Neural cell (in vitro differentiated cells): ENCODE data around the gene SYT1. TPM values are rescaled to one million over a fixed set of nuclear protein-coding genes. Genes with fewer than 3 reads are reported as not detected.

Experiments
- H2AFZ ChIP-seq: fragments of 200-600, 300-800 bp; sonication (generic), shearing (Covaris generic); 2 replicates; pipeline ENCODE4 v1.6.0; 2014; ENCODE audit warnings: low read depth, mild to moderate bottlenecking, antibody characterized with exemption, low read length, moderate library complexity
- H3F3A ChIP-seq: fragments of 200-600 bp; shearing (Covaris generic); 2 replicates; pipeline ENCODE4 v1.6.1; 2016; ENCODE audit warnings: mild to moderate bottlenecking, moderate library complexity, mixed read lengths, antibody characterized with exemption, low read length; ENCODE audit not compliant: insufficient read depth, poor library complexity, severe bottlenecking
- H3K27ac ChIP-seq: fragments of 200-600, 300-800 bp; sonication (generic), shearing (Covaris generic); 2 replicates; pipeline ENCODE4 v1.5.1; 2014; ENCODE audit warnings: mild to moderate bottlenecking, low read length, moderate library complexity
- H3K27me3 ChIP-seq: fragments of 300-800, 200-600 bp; sonication (generic), shearing (Covaris generic); 2 replicates; pipeline ENCODE4 v1.6.0; 2014; ENCODE audit warnings: mild to moderate bottlenecking, low read depth, low read length, moderate library complexity; ENCODE audit not compliant: insufficient read depth
- H3K36me3 ChIP-seq: fragments of 300-800, 200-600 bp; sonication (generic), shearing (Covaris generic); 2 replicates; pipeline ENCODE4 v1.5.1; 2014; ENCODE audit warnings: mild to moderate bottlenecking, antibody characterized with exemption, low read length, moderate library complexity; ENCODE audit not compliant: insufficient read depth
- H3K4me2 ChIP-seq: fragments of 300-800, 200-600 bp; sonication (generic), shearing (Covaris generic); 2 replicates; pipeline ENCODE4 v1.6.0; 2014; ENCODE audit warnings: mild to moderate bottlenecking, low read length
- H3K4me3 ChIP-seq: fragments of 300-800, 200-600 bp; sonication (generic), shearing (Covaris generic); 2 replicates; pipeline ENCODE4 v1.5.1; 2014; ENCODE audit warnings: mild to moderate bottlenecking, low read length, moderate library complexity
- H3K79me2 ChIP-seq: fragments of 200-600 bp; shearing (Covaris generic); replicated peaks from 2 replicates; pipeline ENCODE4 v1.6.0; 2014; ENCODE audit warnings: mild to moderate bottlenecking, low read length, moderate library complexity; ENCODE audit not compliant: insufficient read depth
- H3K9ac ChIP-seq: fragments of 300-800, 200-600 bp; sonication (generic), shearing (Covaris generic); 2 replicates; pipeline ENCODE4 v1.6.1; 2016; ENCODE audit warnings: mild to moderate bottlenecking, low read length, mixed read lengths
- H3K9me2 ChIP-seq: fragments of 200-600 bp; shearing (Covaris generic); 2 replicates; pipeline ENCODE4 v1.6.1; 2016; ENCODE audit warnings: mild to moderate bottlenecking, low read length, mixed read lengths; ENCODE audit not compliant: insufficient read depth
- H3K9me3 ChIP-seq: fragments of 200-600, 300-800 bp; sonication (generic), shearing (Covaris generic); 2 replicates; pipeline ENCODE4 v1.6.1; 2016; ENCODE audit warnings: mild to moderate bottlenecking, mixed run types, low read length, moderate library complexity, mixed read lengths
- H4K20me1 ChIP-seq: fragments of 200-600 bp; shearing (Covaris generic); 2 replicates; pipeline ENCODE4 v1.6.1; 2016; ENCODE audit warnings: mild to moderate bottlenecking, mixed run types; ENCODE audit not compliant: insufficient read depth
- EP300 ChIP-seq: fragments of 450-650 bp; conservative IDR thresholded peaks from 2 replicates; pipeline ENCODE4 v1.6.1; 2014; ENCODE audit warnings: antibody characterized with exemption, mild to moderate bottlenecking, moderate library complexity; ENCODE audit not compliant: poor library complexity, severe bottlenecking
- EZH2 ChIP-seq: fragments of 200-600, 300-800 bp; shearing (Covaris generic), sonication (generic); IDR thresholded peaks from 2 replicates; pipeline ENCODE4 v1.6.1; 2014; ENCODE audit warnings: antibody characterized with exemption, low read length, borderline replicate concordance, mild to moderate bottlenecking; ENCODE audit not compliant: insufficient read depth, poor library complexity, severe bottlenecking
- MXI1 ChIP-seq: fragments of 450-650 bp; conservative IDR thresholded peaks from 2 replicates; pipeline ENCODE4 v1.6.1; 2014; ENCODE audit warnings: antibody characterized with exemption, mild to moderate bottlenecking; ENCODE audit not compliant: poor library complexity, severe bottlenecking
- POLR2AphosphoS5 ChIP-seq: IDR thresholded peaks from 2 replicates; pipeline ENCODE4 v1.6.1; 2012
- RAD21 ChIP-seq: fragments of 450-650 bp; conservative IDR thresholded peaks from 2 replicates; pipeline ENCODE4 v1.6.1; 2014; ENCODE audit warnings: antibody characterized with exemption, mild to moderate bottlenecking, moderate library complexity
- SMC3 ChIP-seq: fragments of 450-650 bp; conservative IDR thresholded peaks from 2 replicates; pipeline ENCODE4 v1.6.1; 2014; ENCODE audit warnings: antibody characterized with exemption, mild to moderate bottlenecking, moderate library complexity; ENCODE audit not compliant: poor library complexity
- TAF1 ChIP-seq: IDR thresholded peaks from 2 replicates; pipeline ENCODE4 v1.6.1; 2012; ENCODE audit warnings: low read depth
- polyA plus RNA-seq: library from polyadenylated mRNA; depleted of rRNA; stranded (reverse); fragments of >200 nt; gene quantifications from 2 replicates; pipeline ENCODE4 v1.2.3, GENCODE V29; 2014
- TF ChIP-seq, protein P1 (sequence below): IDR thresholded peaks from 2 replicates; pipeline ENCODE4 v1.6.1; 2012; ENCODE audit warnings: borderline replicate concordance
- TF ChIP-seq, protein P2 (sequence below): fragments of 450-650 bp; IDR thresholded peaks from 2 replicates; pipeline ENCODE4 v1.5.1; 2014; ENCODE audit warnings: antibody characterized with exemption, mild to moderate bottlenecking, moderate library complexity; ENCODE audit not compliant: poor library complexity, severe bottlenecking

SYT1 gene
- polyA plus RNA-seq, 1 donor from 2014 or later: 103 TPM

DNA sequence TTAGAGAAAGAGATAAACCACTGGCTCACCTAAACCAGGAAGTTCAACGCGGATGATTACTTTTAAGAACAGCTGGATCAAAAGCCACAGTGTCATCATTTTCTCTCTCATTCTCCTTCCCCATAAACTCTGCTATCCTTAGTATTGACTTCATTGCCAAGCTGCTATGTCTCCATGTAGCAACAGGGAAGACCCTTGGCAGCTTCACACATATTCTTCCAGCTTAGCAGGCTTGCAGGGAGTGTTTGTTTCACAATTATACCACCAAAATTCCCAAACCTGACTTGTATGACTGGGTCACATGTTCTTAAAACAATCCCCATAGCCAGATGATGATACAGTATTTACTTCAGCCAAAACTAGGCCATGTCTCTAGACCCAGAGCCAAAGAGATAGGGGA is 590.7 kb downstream of the SYT1 start:
- Histone ChIP-seq H3K27ac (no peak overlapping the region), H3K4me3 (no peak overlapping the region), H3K9ac (no peak overlapping the region), H4K20me1 (no peaks in the 10 kb centered on the region), H3K36me3 (no peaks in the 10 kb centered on the region), H3K4me2 (no peak overlapping the region), H3K27me3 (no peaks in the 10 kb centered on the region), H2AFZ (no peak overlapping the region), H3F3A (no peaks in the 10 kb centered on the region), H3K79me2 (no peaks in the 10 kb centered on the region), H3K9me3 (no peaks in the 10 kb centered on the region), H3K9me2 (no peaks in the 10 kb centered on the region)
- TF ChIP-seq TAF1 (no peak), SMC3 (no peak), POLR2AphosphoS5 (no peak), EZH2 (no peak), EP300 (no peak), RAD21 (no peak), MXI1 (no peak)
- TF ChIP-seq, protein P1, sequence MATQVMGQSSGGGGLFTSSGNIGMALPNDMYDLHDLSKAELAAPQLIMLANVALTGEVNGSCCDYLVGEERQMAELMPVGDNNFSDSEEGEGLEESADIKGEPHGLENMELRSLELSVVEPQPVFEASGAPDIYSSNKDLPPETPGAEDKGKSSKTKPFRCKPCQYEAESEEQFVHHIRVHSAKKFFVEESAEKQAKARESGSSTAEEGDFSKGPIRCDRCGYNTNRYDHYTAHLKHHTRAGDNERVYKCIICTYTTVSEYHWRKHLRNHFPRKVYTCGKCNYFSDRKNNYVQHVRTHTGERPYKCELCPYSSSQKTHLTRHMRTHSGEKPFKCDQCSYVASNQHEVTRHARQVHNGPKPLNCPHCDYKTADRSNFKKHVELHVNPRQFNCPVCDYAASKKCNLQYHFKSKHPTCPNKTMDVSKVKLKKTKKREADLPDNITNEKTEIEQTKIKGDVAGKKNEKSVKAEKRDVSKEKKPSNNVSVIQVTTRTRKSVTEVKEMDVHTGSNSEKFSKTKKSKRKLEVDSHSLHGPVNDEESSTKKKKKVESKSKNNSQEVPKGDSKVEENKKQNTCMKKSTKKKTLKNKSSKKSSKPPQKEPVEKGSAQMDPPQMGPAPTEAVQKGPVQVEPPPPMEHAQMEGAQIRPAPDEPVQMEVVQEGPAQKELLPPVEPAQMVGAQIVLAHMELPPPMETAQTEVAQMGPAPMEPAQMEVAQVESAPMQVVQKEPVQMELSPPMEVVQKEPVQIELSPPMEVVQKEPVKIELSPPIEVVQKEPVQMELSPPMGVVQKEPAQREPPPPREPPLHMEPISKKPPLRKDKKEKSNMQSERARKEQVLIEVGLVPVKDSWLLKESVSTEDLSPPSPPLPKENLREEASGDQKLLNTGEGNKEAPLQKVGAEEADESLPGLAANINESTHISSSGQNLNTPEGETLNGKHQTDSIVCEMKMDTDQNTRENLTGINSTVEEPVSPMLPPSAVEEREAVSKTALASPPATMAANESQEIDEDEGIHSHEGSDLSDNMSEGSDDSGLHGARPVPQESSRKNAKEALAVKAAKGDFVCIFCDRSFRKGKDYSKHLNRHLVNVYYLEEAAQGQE: no peak
- TF ChIP-seq, protein P2, sequence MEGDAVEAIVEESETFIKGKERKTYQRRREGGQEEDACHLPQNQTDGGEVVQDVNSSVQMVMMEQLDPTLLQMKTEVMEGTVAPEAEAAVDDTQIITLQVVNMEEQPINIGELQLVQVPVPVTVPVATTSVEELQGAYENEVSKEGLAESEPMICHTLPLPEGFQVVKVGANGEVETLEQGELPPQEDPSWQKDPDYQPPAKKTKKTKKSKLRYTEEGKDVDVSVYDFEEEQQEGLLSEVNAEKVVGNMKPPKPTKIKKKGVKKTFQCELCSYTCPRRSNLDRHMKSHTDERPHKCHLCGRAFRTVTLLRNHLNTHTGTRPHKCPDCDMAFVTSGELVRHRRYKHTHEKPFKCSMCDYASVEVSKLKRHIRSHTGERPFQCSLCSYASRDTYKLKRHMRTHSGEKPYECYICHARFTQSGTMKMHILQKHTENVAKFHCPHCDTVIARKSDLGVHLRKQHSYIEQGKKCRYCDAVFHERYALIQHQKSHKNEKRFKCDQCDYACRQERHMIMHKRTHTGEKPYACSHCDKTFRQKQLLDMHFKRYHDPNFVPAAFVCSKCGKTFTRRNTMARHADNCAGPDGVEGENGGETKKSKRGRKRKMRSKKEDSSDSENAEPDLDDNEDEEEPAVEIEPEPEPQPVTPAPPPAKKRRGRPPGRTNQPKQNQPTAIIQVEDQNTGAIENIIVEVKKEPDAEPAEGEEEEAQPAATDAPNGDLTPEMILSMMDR: no peak

GRCh38 chr12:79482323-79482722 is 617.7 kb downstream of the SYT1 start:
- Histone ChIP-seq H3K79me2 (no peaks in the 10 kb centered on the region), H3K4me3 (no peak overlapping the region), H3F3A (no peaks in the 10 kb centered on the region), H4K20me1 (no peaks in the 10 kb centered on the region), H2AFZ (no peak overlapping the region), H3K9me2 (no peaks in the 10 kb centered on the region), H3K4me2 (no peak overlapping the region), H3K27me3 (no peaks in the 10 kb centered on the region), H3K27ac (no peak overlapping the region), H3K9me3 (no peaks in the 10 kb centered on the region), H3K36me3 (no peaks in the 10 kb centered on the region), H3K9ac (no peak overlapping the region)
- TF ChIP-seq TAF1: no peak
- no peak for TF ChIP-seq EP300
- no peak for TF ChIP-seq RAD21
- no peak for TF ChIP-seq MXI1
- TF ChIP-seq EZH2: no peak
- TF ChIP-seq SMC3: no peak
- TF ChIP-seq, protein P2: no peak
- TF ChIP-seq, protein P1: no peak
- no peak for TF ChIP-seq POLR2AphosphoS5
